ENCODE measurements around the gene CAV1. TPM values are rescaled to one million over a fixed set of nuclear protein-coding genes. Genes with fewer than 3 reads are reported as not detected.
"Not testable (repeated sequence)": the region's sequence is repeated elsewhere in the genome, so short reads cannot be mapped to it uniquely, and the experiment has no call there.

Gene CAV1
- polyA plus RNA-seq, 1 donor (not counting 4 experiments of a cell fraction or from before 2014, with no cell fraction given), result 2,905 TPM

DNA sequence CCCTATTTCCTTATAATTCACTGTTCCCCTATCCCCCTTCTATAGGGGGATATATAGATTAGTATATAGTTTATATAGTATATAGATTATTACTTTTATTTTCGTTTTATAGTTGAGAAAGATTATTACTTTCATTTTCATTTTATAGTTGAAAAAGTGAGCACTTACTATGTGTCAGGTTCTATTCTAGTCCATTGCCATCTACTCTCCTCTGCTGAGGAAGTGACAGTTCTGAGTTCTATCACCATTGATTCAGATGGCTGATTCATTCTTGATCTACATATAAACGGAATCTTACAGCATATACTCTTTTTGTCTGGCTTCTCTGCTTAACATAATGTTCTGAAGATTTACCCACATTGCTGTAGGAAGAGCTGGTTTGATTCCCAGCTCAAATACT is 46.0 kb upstream of the CAV1 start:
- no peaks in the 10 kb centered on the region for H4K20me1 ChIP-seq (ENCODE audit: control insufficient read depth, extremely low read depth, insufficient read depth, low read length)
- H3K4me3 ChIP-seq (ENCODE audit: control insufficient read depth in 2 of 3, extremely low read depth in 1 of 3, insufficient read depth in 2 of 3, low read depth in 1 of 3, low read length in 3 of 3), result no peak overlapping the region
- TF ChIP-seq EZH2 (IDR thresholded peaks at IDR 0.05; ENCODE audit: low read length), result no peak
- TF ChIP-seq CTCF (optimal IDR thresholded peaks at IDR 0.05 in 1 of 3, IDR thresholded peaks at IDR 0.05 in 1 of 3, conservative IDR thresholded peaks at IDR 0.05 in 1 of 3; ENCODE audit: extremely low read depth in 1 of 3, insufficient read depth in 2 of 3, low read length in 3 of 3), result no peak
- H3K9me3 ChIP-seq (ENCODE audit: control insufficient read depth, low read depth, low read length), result no peaks in the 10 kb centered on the region
- no peak overlapping the region for H2AFZ ChIP-seq (ENCODE audit: control insufficient read depth, low read length)
- no peaks in the 10 kb centered on the region for H3K36me3 ChIP-seq (ENCODE audit: control insufficient read depth in 2 of 2, extremely low read depth in 1 of 2, insufficient read depth in 2 of 2, low read length in 2 of 2)
- peaks cover 9% of the 10 kb centered on the region for H3K4me1 ChIP-seq (ENCODE audit: control insufficient read depth, extremely low read depth, insufficient read depth, low read length)
- H3K27ac ChIP-seq (ENCODE audit: control insufficient read depth, insufficient read depth, low read length), result no peak overlapping the region
- peak; percentile 41 for FAIRE-seq
- no peak for DNase-seq (ENCODE audit: low read depth, low spot score)
- H3K9me1 ChIP-seq (ENCODE audit: control insufficient read depth, extremely low read depth, insufficient read depth, low read length), result no peaks in the 10 kb centered on the region
- no peaks in the 10 kb centered on the region for H3K79me2 ChIP-seq (ENCODE audit: control insufficient read depth, insufficient read depth, low read length)
- H3K4me2 ChIP-seq (ENCODE audit: control insufficient read depth, extremely low read depth, insufficient read depth, low read depth, low read length), result no peak overlapping the region
- H3K9ac ChIP-seq (ENCODE audit: control insufficient read depth, extremely low read depth, insufficient read depth, low read length), result no peak overlapping the region
- dilution Hi-C loops (cut with MboI; ENCODE audit: extremely low pct_ligation_motif_present, low sequenced_read_pairs), result no loop called here
- no peaks in the 10 kb centered on the region for H3K27me3 ChIP-seq (ENCODE audit: control insufficient read depth, extremely low read depth, insufficient read depth, low read length)

DNA sequence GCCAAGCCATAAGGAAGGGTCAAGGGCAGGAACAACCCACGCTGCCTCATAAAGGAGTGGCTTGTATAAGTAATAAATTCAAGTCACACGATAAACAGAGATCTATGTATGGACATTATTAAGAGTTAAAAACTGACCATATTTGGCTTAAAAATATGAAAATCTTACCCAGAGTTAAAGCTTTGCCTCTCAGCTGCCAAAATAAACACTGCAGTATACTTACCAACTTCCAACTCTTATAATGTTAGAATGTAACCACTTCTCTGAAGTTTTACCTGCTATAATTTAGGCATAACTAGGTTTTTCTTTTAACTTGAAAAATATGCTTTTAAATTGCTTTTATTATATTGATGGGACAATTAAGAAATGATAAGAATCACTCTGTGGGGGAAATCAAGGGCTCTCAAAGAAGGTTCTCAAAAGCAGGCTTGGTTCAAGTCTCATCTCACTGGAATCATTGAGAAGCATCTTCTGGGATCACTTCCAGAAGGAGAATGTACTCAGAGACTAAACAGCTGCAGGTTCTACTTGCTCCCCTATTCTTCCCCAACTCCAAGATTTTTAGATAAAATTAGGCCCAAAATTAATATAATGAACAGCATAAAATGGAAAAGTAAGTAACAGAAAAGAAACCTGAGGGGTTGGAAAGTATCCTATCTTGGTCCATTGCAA is 41.4 kb upstream of the CAV1 start:
- Histone ChIP-seq H3K4me2 (ENCODE audit: control insufficient read depth, extremely low read depth, insufficient read depth, low read depth, low read length) (no peak overlapping the region), H4K20me1 (ENCODE audit: control insufficient read depth, extremely low read depth, insufficient read depth, low read length) (no peaks in the 10 kb centered on the region), H3K27ac (ENCODE audit: control insufficient read depth, insufficient read depth, low read length) (no peak overlapping the region), H3K9me3 (ENCODE audit: control insufficient read depth, low read depth, low read length) (no peaks in the 10 kb centered on the region), H3K79me2 (ENCODE audit: control insufficient read depth, insufficient read depth, low read length) (no peaks in the 10 kb centered on the region), H3K27me3 (ENCODE audit: control insufficient read depth, extremely low read depth, insufficient read depth, low read length) (no peaks in the 10 kb centered on the region), H3K4me1 (ENCODE audit: control insufficient read depth, extremely low read depth, insufficient read depth, low read length) (no peaks in the 10 kb centered on the region), H2AFZ (ENCODE audit: control insufficient read depth, low read length) (no peak overlapping the region), H3K36me3 (ENCODE audit: control insufficient read depth in 2 of 2, extremely low read depth in 1 of 2, insufficient read depth in 2 of 2, low read length in 2 of 2) (no peaks in the 10 kb centered on the region), H3K9me1 (ENCODE audit: control insufficient read depth, extremely low read depth, insufficient read depth, low read length) (no peaks in the 10 kb centered on the region), H3K4me3 (ENCODE audit: control insufficient read depth in 2 of 3, extremely low read depth in 1 of 3, insufficient read depth in 2 of 3, low read depth in 1 of 3, low read length in 3 of 3) (no peak overlapping the region), H3K9ac (ENCODE audit: control insufficient read depth, extremely low read depth, insufficient read depth, low read length) (no peak overlapping the region)
- FAIRE-seq (no peak), DNase-seq (ENCODE audit: low read depth, low spot score) (no peak)
- dilution Hi-C loops (cut with MboI; ENCODE audit: extremely low pct_ligation_motif_present, low sequenced_read_pairs), result no loop called here
- no peak for TF ChIP-seq CTCF (optimal IDR thresholded peaks at IDR 0.05 in 1 of 3, IDR thresholded peaks at IDR 0.05 in 1 of 3, conservative IDR thresholded peaks at IDR 0.05 in 1 of 3; ENCODE audit: extremely low read depth in 1 of 3, insufficient read depth in 2 of 3, low read length in 3 of 3)
- no peak for TF ChIP-seq EZH2 (IDR thresholded peaks at IDR 0.05; ENCODE audit: low read length)

GRCh38 chr7:116484389-116484788 is 40.4 kb upstream of the CAV1 start:
- dilution Hi-C loops (cut with MboI; ENCODE audit: extremely low pct_ligation_motif_present, low sequenced_read_pairs); H3K27me3 ChIP-seq (ENCODE audit: control insufficient read depth, extremely low read depth, insufficient read depth, low read length); DNase-seq (ENCODE audit: low read depth, low spot score); H2AFZ ChIP-seq (ENCODE audit: control insufficient read depth, low read length); FAIRE-seq; H3K9me3 ChIP-seq (ENCODE audit: control insufficient read depth, low read depth, low read length); H3K4me3 ChIP-seq (ENCODE audit: control insufficient read depth in 2 of 3, extremely low read depth in 1 of 3, insufficient read depth in 2 of 3, low read depth in 1 of 3, low read length in 3 of 3); H3K4me1 ChIP-seq (ENCODE audit: control insufficient read depth, extremely low read depth, insufficient read depth, low read length); H4K20me1 ChIP-seq (ENCODE audit: control insufficient read depth, extremely low read depth, insufficient read depth, low read length); H3K9ac ChIP-seq (ENCODE audit: control insufficient read depth, extremely low read depth, insufficient read depth, low read length); H3K36me3 ChIP-seq (ENCODE audit: control insufficient read depth in 2 of 2, extremely low read depth in 1 of 2, insufficient read depth in 2 of 2, low read length in 2 of 2); H3K9me1 ChIP-seq (ENCODE audit: control insufficient read depth, extremely low read depth, insufficient read depth, low read length); H3K27ac ChIP-seq (ENCODE audit: control insufficient read depth, insufficient read depth, low read length); H3K79me2 ChIP-seq (ENCODE audit: control insufficient read depth, insufficient read depth, low read length); H3K4me2 ChIP-seq (ENCODE audit: control insufficient read depth, extremely low read depth, insufficient read depth, low read depth, low read length): not testable (repeated sequence)
